ENCODE data around the gene GRIK4. TPM values are rescaled to one million over a fixed set of nuclear protein-coding genes. Genes with fewer than 3 reads are reported as not detected.
A peak's percentile ranks its signal among the peaks of the same experiment; 100 is the strongest.

GRIK4 gene
- total RNA-seq, 1 donor from 2014 or later = 2.2 TPM

DNA sequence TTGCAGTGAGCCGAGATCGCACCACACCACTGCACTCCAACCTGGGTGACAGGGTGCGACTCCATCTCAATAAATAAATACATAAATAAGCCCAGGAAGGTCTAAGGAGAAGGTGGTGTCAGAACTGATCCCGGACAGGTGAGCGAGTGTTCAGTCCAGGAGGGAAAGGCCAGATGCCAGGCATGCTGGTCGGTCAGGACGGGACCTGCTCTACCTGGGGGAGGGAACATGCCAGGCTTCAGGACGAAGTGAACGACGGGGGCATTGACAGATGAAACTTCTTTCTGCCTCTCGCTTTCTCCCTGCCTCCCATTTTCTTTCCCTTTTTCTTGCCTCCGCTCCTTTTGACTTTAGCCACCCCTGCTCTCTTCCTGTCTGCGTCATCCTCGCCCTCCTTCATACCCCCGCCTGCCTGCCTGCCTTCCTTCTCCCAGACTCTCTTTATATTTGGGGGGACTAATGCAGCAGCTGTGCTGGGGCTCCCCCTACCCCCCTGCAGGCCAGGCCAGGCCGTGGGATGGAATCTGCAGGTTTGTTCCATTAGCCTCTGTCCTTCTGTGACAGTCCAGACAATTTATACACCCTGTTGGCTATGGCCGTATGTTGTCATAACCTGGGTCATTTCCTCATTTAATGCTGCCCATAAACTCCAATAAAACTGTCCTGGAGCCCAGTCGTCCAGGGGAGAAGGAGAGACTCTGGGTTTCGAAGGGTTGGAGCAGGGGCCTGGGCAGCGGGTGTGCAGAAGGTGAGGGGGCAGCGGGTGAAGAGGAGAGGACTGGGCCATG is 303.2 kb downstream of the GRIK4 start:
- H3K4me1 Mint-ChIP-seq = peaks cover 22% of the 10 kb centered on the region
- TF ChIP-seq, protein P1, sequence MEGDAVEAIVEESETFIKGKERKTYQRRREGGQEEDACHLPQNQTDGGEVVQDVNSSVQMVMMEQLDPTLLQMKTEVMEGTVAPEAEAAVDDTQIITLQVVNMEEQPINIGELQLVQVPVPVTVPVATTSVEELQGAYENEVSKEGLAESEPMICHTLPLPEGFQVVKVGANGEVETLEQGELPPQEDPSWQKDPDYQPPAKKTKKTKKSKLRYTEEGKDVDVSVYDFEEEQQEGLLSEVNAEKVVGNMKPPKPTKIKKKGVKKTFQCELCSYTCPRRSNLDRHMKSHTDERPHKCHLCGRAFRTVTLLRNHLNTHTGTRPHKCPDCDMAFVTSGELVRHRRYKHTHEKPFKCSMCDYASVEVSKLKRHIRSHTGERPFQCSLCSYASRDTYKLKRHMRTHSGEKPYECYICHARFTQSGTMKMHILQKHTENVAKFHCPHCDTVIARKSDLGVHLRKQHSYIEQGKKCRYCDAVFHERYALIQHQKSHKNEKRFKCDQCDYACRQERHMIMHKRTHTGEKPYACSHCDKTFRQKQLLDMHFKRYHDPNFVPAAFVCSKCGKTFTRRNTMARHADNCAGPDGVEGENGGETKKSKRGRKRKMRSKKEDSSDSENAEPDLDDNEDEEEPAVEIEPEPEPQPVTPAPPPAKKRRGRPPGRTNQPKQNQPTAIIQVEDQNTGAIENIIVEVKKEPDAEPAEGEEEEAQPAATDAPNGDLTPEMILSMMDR (IDR thresholded peaks at IDR 0.05; ENCODE audit: unreplicated experiment) = no peak
- peak overlapping the region; percentile 43 for H3K4me3 Mint-ChIP-seq
- H3K36me3 Mint-ChIP-seq = no peaks in the 10 kb centered on the region
- H3K27me3 Mint-ChIP-seq (ENCODE audit: low read depth) = peaks cover 27% of the 10 kb centered on the region
- H3K27ac Mint-ChIP-seq = peak overlapping the region; percentile 57
- no peak for DNase-seq (ENCODE audit: low spot score in 2 of 2, unreplicated experiment in 2 of 2)
- no peaks in the 10 kb centered on the region for H3K9me3 Mint-ChIP-seq

DNA sequence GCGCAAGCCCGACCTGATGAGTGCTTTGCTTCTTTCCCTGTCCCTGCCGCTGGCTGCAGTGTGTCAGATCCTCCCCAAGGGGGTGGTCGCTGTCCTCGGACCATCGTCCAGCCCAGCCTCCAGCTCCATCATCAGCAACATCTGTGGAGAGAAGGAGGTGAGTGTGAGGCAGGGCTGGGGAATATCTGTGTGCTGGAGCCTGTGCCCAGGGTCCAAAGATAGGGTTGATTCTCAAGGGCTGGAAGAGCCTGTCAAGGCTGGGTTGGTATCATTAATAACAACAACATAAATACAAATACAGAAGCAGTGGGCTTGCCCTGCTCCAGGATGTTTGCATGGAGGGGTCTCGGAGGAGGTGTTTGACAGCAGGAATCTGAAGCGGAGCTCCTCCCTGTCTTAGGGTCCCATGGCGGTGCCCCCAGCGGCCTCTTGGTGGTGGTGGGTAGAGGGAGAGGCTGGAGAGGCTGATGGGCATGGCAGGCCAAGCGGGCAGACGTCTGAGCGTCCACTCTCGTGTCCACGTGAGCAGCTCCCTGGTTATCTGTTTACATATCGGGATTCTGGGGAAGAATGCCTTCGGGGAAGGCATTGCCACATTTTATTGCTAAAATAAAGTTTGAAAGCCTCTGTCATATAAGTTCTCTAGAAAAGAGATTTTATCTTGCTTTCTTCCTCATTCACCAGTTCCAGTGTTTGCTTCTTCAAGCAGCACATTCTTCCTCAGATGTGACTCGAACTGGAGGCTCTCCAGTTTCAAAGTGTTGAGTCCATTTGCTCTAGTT is 304.0 kb downstream of the GRIK4 start:
- H3K9me3 Mint-ChIP-seq = no peaks in the 10 kb centered on the region
- TF ChIP-seq, protein P1 (IDR thresholded peaks at IDR 0.05; ENCODE audit: unreplicated experiment) = no peak
- no peak for DNase-seq (ENCODE audit: low spot score in 2 of 2, unreplicated experiment in 2 of 2)
- peak overlapping the region; percentile 26 for H3K27ac Mint-ChIP-seq
- peak overlapping the region; percentile 43 for H3K4me3 Mint-ChIP-seq
- H3K36me3 Mint-ChIP-seq = no peaks in the 10 kb centered on the region
- H3K27me3 Mint-ChIP-seq (ENCODE audit: low read depth) = peaks cover 34% of the 10 kb centered on the region
- peaks cover 22% of the 10 kb centered on the region for H3K4me1 Mint-ChIP-seq

- Mint-ChIP-seq H3K36me3 (no peaks in the 10 kb centered on the region), H3K27me3 (ENCODE audit: low read depth) (peaks cover 41% of the 10 kb centered on the region), H3K4me1 (peaks cover 22% of the 10 kb centered on the region), H3K9me3 (no peaks in the 10 kb centered on the region), H3K27ac (no peak overlapping the region), H3K4me3 (no peak overlapping the region)
- no peak for DNase-seq (ENCODE audit: low spot score in 2 of 2, unreplicated experiment in 2 of 2)
- TF ChIP-seq, protein P1 (IDR thresholded peaks at IDR 0.05; ENCODE audit: unreplicated experiment) = no peak
Observed at GRCh38 chr11:120816176-120816575, 304.6 kb downstream of the GRIK4 start.

DNA sequence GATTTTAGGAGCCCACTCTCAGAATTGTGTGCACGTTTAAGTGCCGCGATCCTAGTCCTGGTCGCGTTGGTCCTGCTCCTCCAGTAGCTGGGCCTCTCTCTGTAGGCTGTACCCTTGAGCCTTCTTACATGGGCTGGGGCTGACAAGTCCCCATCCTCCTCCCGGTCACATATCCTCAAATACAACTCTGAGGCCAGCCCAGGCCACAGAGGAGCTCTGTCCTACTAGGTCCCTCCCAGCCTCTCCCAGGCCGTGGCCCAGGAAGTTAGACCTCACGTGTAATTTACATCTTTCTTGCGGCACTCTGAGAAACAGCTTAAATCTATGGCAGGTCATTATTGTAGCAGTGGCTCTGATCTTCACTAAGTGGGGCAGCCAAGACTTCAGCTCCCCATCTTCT is 305.2 kb downstream of the GRIK4 start:
- Mint-ChIP-seq H3K9me3 (no peaks in the 10 kb centered on the region), H3K27me3 (ENCODE audit: low read depth) (peaks cover 46% of the 10 kb centered on the region), H3K4me1 (peaks cover 22% of the 10 kb centered on the region), H3K27ac (peak overlapping the region; percentile 26), H3K4me3 (no peak overlapping the region), H3K36me3 (no peaks in the 10 kb centered on the region)
- TF ChIP-seq, protein P1 (IDR thresholded peaks at IDR 0.05; ENCODE audit: unreplicated experiment) = no peak
- DNase-seq (ENCODE audit: low spot score in 2 of 2, unreplicated experiment in 2 of 2) = no peak

DNA sequence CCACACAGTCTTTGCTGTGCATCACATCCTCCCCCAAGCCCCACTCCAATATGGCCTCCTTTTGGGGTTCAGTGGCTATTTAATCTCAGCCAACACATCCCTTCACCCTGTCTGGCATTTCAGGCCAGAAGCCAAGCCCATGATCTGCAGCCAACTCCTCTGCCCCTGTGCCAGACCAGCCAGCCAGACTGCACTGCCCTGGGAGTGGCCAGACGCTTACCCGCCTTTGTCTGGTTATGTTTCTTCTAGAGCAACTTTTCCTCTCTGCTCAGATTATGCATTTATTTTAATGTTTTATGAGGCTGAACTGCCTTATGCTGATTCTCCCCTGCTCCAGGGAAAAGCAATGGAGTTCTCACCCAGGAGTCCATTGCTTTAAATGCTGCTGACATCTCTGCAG is 305.6 kb downstream of the GRIK4 start:
- Mint-ChIP-seq H3K36me3 (no peaks in the 10 kb centered on the region), H3K4me1 (peaks cover 22% of the 10 kb centered on the region), H3K4me3 (no peak overlapping the region), H3K27me3 (ENCODE audit: low read depth) (peaks cover 46% of the 10 kb centered on the region), H3K9me3 (no peaks in the 10 kb centered on the region), H3K27ac (no peak overlapping the region)
- DNase-seq (ENCODE audit: low spot score in 2 of 2, unreplicated experiment in 2 of 2) = no peak
- TF ChIP-seq, protein P1 (IDR thresholded peaks at IDR 0.05; ENCODE audit: unreplicated experiment) = no peak

All from mesothelial cell of epicardium (in vitro differentiated cells).